ENCODE data around the gene SH3PXD2B.

Gene SH3PXD2B

DNA sequence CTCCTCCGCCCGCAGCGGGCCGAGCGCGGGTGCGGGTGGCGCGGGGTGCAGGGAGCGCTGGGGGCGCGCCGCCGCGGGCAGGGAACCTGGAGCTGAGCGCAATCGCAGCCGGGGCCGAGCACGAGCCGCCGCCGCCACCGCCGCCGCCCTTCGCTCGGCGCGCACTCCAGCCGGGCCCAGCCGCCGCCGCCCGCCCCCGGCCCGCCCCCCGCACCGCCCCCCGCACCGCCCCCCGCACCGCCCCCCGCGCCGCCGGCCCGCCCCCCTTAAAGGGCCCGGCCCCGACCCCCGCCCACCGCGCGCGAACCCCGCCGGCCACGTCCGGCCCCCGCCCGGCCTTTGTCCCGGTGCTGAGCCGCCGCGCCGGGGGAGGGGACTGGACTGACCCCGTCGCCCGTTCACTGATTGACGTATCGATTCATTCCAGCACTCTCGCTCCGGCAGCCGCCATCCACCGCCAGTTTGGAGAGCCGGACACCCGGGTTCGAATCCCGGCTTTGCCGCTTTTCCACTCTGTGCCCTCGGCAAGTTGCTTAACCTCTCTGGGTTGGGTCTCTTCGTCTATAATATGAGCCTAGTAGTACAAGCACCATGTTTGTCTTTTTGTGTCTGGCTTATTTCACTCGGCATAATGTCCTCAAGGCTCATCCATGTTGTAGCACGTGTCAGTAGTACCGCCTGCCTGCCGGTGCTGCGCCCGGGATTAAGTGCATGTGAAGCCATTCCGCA, at the start of gene SH3PXD2B:
Gene SH3PXD2B, minus strand, starts transcription at position 168 of the 729 bp plus-strand sequence. CDS start 173 bp downstream, outside the sequence.
- DNase-seq (ENCODE audit: low spot score), result peak; percentile 79
- no peak for TF ChIP-seq CTCF (IDR thresholded peaks at IDR 0.05; ENCODE audit: extremely low read depth, missing control alignments)

DNA sequence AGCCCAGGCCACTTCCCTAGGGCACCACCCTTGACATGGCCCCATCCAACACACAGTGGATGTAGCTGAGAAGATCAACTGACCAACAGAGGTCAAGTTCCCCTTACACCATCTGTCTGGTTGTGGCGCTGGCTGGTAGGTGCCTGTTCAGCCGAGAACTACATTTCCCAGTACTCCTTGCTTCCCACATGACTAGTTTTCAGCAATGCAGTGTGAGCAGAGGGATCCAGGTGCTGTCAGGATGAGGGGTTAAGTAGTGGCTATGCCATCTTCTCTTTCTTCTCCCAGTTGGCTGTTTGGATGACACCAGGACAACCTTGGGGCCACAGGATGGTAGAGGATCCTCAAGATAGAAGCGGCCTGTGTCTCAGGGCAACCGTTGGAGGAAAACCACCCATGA, 48.6 kb upstream of the SH3PXD2B start:
- no peak for TF ChIP-seq CTCF (IDR thresholded peaks at IDR 0.05; ENCODE audit: extremely low read depth, missing control alignments)
- DNase-seq (ENCODE audit: low spot score), result no peak

GRCh38 chr5:172502410-172502809, 48.1 kb upstream of the SH3PXD2B start:
- TF ChIP-seq CTCF (IDR thresholded peaks at IDR 0.05; ENCODE audit: extremely low read depth, missing control alignments), result no peak
- DNase-seq (ENCODE audit: low spot score), result no peak

DNA sequence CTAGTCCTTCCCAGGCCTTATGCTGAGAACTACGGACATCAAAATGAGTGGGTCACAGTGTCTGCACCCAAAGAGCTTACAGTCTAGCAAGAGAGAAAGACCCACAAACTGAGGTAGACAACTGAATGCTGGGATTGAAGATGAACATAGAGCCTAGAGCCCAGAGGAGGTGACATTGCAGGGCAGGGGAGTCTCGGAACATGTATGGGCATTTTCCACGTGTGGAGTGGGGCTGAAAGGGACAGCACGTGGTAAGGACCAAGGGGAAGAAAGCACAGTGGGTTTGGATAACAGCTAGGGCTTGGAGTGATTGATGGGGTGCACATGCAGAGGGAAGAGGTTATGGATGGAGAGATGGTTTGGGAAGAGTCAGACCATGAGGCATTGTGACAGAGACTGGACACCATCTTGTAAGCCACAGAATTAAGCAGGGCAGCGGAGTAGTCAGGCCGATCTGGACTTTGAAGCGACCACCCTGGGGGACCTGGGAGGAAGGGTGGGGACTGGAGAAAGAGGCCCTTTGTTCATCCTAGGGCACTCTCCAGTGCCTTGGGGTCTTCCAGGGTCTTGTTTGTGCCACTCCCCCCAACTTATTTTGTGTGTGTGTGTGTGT, 47.5 kb upstream of the SH3PXD2B start:
- DNase-seq (ENCODE audit: low spot score), result no peak
- TF ChIP-seq CTCF (IDR thresholded peaks at IDR 0.05; ENCODE audit: extremely low read depth, missing control alignments), result no peak

GRCh38 chr5:172499287-172499686, 45.0 kb upstream of the SH3PXD2B start:
- peak; percentile 2 for DNase-seq (ENCODE audit: low spot score)
- no peak for TF ChIP-seq CTCF (IDR thresholded peaks at IDR 0.05; ENCODE audit: extremely low read depth, missing control alignments)

DNA sequence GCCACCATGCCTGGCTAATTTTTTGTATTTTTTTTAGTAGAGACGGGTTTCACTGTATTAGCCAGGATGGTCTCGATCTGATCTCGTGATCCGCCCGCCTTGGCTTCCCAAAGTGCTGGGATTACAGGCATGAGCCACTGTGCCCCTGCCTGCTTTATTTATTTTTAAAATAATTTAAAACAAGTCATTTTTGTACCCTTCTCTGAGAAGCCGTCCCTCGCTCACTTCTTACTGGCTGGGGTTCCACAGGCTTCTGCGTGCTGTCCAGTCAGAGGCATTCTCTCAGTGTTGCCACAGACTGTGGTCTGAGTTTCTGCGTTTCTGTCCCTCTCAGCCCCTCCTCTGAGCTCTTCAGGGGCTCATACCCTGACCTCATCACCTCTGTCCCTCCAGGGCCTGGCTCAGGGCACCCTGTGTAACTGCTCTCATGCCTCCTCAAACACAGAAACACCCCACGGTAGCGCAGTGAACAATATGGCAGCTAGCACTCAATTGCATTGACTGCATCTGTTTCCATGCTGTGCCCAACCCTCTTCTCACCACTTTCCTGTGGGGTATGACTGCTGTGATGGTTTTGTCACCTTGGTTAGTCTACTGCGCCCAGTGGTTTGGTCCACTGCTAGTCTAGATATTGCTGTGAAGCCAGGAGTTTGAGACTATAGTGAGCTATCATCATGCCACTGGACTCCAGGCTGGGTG, 44.3 kb upstream of the SH3PXD2B start:
- DNase-seq (ENCODE audit: low spot score), result no peak
- TF ChIP-seq CTCF (IDR thresholded peaks at IDR 0.05; ENCODE audit: extremely low read depth, missing control alignments), result no peak
